CD4-positive, CD25-positive, alpha-beta regulatory T cell (primary cell): Measurements from ENCODE around the gene SCUBE1. TPM values are rescaled to one million over a fixed set of nuclear protein-coding genes. Genes with fewer than 3 reads are reported as not detected.
"Not testable (repeated sequence)": the region's sequence is repeated elsewhere in the genome, so short reads cannot be mapped to it uniquely, and the experiment has no call there.

Source experiments
- ATAC-seq, 2 donors: fragments of 150-1000 bp; cut with Tn5 transposase; one replicate each; pipeline ENCODE4 v1.10.0; 2021; ENCODE audit warnings: low read depth in 2 of 2, moderate number of reproducible peaks in 2 of 2, moderate library complexity in 1 of 2
- DNase-seq, 3 donors: peaks; one replicate each; pipeline versions ENCODE4 v3.0.0 to v3.0.0-alpha.2; 2012 to 2022; ENCODE audit warnings: mixed read lengths in 1 of 3
- H3K27ac ChIP-seq: one replicate; pipeline ENCODE4 v1.7.0; 2013; ENCODE audit warnings: mild to moderate bottlenecking, low read length; ENCODE audit not compliant: insufficient read depth, poor library complexity, severe bottlenecking
- H3K27me3 ChIP-seq: one replicate; pipeline ENCODE4 v1.7.0; 2013; ENCODE audit warnings: low read length; ENCODE audit not compliant: control insufficient read depth, insufficient read depth
- H3K36me3 ChIP-seq: one replicate; pipeline ENCODE4 v1.7.0; 2013; ENCODE audit warnings: mild to moderate bottlenecking, low read length, moderate library complexity; ENCODE audit not compliant: control insufficient read depth, insufficient read depth
- H3K4me1 ChIP-seq: 2 replicates; pipeline ENCODE4 v1.7.0; 2013; ENCODE audit warnings: mild to moderate bottlenecking, low read length; ENCODE audit not compliant: insufficient read depth, control insufficient read depth, poor library complexity, severe bottlenecking
- H3K4me3 ChIP-seq: one replicate; pipeline ENCODE4 v1.7.0; 2013; ENCODE audit warnings: low read depth, mild to moderate bottlenecking, low read length, moderate library complexity
- H3K9me3 ChIP-seq, 2 experiments: 1 replicate in 1 of 2; 2 replicates in 1 of 2; pipeline ENCODE4 v1.7.0; 2013; ENCODE audit warnings: low read length in 2 of 2, mild to moderate bottlenecking in 1 of 2, moderate library complexity in 1 of 2; ENCODE audit not compliant: control insufficient read depth in 2 of 2
- H3K27ac Mint-ChIP-seq, 3 donors: one replicate each; pipeline ENCODE4 v1.8.0; 2020 to 2022; ENCODE audit warnings: mild to moderate bottlenecking in 3 of 3, mixed read lengths in 3 of 3, moderate library complexity in 2 of 3
- H3K27me3 Mint-ChIP-seq: one replicate; pipeline ENCODE4 v1.8.0; 2022; ENCODE audit warnings: mild to moderate bottlenecking, mixed read lengths
- H3K36me3 Mint-ChIP-seq: one replicate; pipeline ENCODE4 v1.8.0; 2020; ENCODE audit warnings: mixed read lengths
- H3K4me1 Mint-ChIP-seq, 4 donors: one replicate each; pipeline ENCODE4 v1.8.0; 2020 to 2022; ENCODE audit warnings: mixed read lengths in 4 of 4, mild to moderate bottlenecking in 1 of 4
- H3K4me3 Mint-ChIP-seq, 4 donors: one replicate each; pipeline ENCODE4 v1.8.0; 2020 to 2022; ENCODE audit warnings: mild to moderate bottlenecking in 4 of 4, mixed read lengths in 4 of 4, moderate library complexity in 3 of 4
- H3K9me3 Mint-ChIP-seq, 7 donors: one replicate each; pipeline ENCODE4 v1.8.0; 2020 to 2022; ENCODE audit warnings: mixed read lengths in 7 of 7, mild to moderate bottlenecking in 3 of 7, moderate library complexity in 2 of 7
- polyA plus RNA-seq, 4 donors: library from polyadenylated mRNA; unstranded; fragments of 300-500 nt; fragmentation: Illumina TruSeq; gene quantifications; one replicate each; pipeline ENCODE4 v1.2.3, GENCODE V29; 2021
- total RNA-seq: library from RNA; stranded (reverse); gene quantifications from one replicate; pipeline ENCODE4 v1.2.3, GENCODE V29; 2022

SCUBE1 gene
- total and polyA plus RNA-seq, 5 donors from 2014 or later = 0.74 TPM; not detected in 4

DNA sequence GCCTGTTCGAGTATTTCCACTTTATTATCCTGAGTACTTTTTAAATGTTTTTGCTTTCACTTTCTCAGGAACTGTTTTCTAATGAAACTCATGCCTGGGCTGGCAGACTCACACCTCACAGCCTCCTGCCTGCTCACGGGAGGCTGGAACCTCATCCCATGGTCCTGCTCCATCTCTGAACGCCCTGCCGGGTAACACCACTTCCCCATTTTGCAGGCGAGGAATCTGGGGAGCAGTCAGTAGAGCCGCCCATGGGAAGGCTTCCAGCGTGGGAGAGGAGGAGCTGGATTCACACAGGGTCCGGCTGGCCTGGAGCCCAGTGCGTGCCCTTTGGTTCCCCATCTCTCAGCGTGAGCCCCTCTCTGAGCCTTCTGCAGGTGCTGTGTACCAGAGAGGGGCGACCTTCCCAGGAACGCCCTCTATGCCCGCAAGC is 53.6 kb downstream of the SCUBE1 start:
- Histone ChIP-seq H3K36me3 (no peaks in the 10 kb centered on the region), H3K4me1 (no peaks in the 10 kb centered on the region), H3K27ac (no peak overlapping the region), H3K4me3 (no peak overlapping the region), H3K27me3 (no peaks in the 10 kb centered on the region), H3K9me3 (no peaks in the 10 kb centered on the region)
- H3K36me3 Mint-ChIP-seq = no peaks in the 10 kb centered on the region
- no peak overlapping the region for H3K4me3 Mint-ChIP-seq
- DNase-seq (no peak), ATAC-seq (no peak)
- peaks cover 0 to 4% (median under 1%) of the 10 kb centered on the region in 4 donors for H3K4me1 Mint-ChIP-seq
- no peaks in the 10 kb centered on the region for H3K9me3 Mint-ChIP-seq
- H3K27ac Mint-ChIP-seq = no peak overlapping the region
- no peaks in the 10 kb centered on the region for H3K27me3 Mint-ChIP-seq

GRCh38 chr22:43288807-43289420 is 54.3 kb downstream of the SCUBE1 start:
- Mint-ChIP-seq H3K27ac (no peak overlapping the region), H3K27me3 (no peaks in the 10 kb centered on the region), H3K36me3 (no peaks in the 10 kb centered on the region), H3K9me3 (no peaks in the 10 kb centered on the region), H3K4me3 (no peak overlapping the region), H3K4me1 (peaks cover 0 to 4% (median under 1%) of the 10 kb centered on the region in 4 donors)
- DNase-seq (no peak), ATAC-seq (no peak)
- H3K9me3 ChIP-seq = no peaks in the 10 kb centered on the region
- H3K4me3 ChIP-seq = no peak overlapping the region
- no peak overlapping the region for H3K27ac ChIP-seq
- no peaks in the 10 kb centered on the region for H3K4me1 ChIP-seq
- no peaks in the 10 kb centered on the region for H3K36me3 ChIP-seq
- H3K27me3 ChIP-seq = no peaks in the 10 kb centered on the region

- Mint-ChIP-seq H3K27ac (no peak overlapping the region), H3K9me3 (no peaks in the 10 kb centered on the region), H3K4me1 (peaks cover 0 to 4% (median under 1%) of the 10 kb centered on the region in 4 donors), H3K4me3 (no peak overlapping the region), H3K27me3 (no peaks in the 10 kb centered on the region), H3K36me3 (no peaks in the 10 kb centered on the region)
- Histone ChIP-seq H3K36me3 (no peaks in the 10 kb centered on the region), H3K27ac (no peak overlapping the region), H3K4me3 (no peak overlapping the region), H3K9me3 (no peaks in the 10 kb centered on the region), H3K4me1 (no peaks in the 10 kb centered on the region), H3K27me3 (no peaks in the 10 kb centered on the region)
- DNase-seq (no peak), ATAC-seq (no peak)
These were observed 54.8 kb downstream of the SCUBE1 start for GRCh38 chr22:43288378-43288777.

DNA sequence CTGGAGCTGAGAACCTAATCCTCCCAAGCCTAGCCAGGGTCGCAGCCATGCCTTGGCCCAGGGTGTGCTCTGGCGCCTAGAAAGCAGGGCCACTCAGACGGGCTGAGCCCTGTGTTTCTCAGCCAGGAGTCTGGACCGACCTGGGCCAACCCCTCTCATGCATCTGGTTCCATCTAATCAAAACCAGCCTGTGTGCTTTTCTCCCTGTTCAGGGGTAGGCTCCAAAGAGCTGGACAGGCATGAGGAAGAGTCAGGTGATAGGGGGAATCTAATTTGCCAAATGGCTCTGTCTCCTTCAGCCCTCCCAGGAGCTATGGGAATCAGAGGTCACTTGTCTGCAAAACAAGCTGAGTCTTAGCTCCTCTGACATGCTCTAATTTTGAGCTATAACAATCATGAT is 55.7 kb downstream of the SCUBE1 start:
- no peak overlapping the region for H3K4me3 Mint-ChIP-seq
- H3K36me3 Mint-ChIP-seq = no peaks in the 10 kb centered on the region
- H3K27me3 Mint-ChIP-seq = no peaks in the 10 kb centered on the region

DNA sequence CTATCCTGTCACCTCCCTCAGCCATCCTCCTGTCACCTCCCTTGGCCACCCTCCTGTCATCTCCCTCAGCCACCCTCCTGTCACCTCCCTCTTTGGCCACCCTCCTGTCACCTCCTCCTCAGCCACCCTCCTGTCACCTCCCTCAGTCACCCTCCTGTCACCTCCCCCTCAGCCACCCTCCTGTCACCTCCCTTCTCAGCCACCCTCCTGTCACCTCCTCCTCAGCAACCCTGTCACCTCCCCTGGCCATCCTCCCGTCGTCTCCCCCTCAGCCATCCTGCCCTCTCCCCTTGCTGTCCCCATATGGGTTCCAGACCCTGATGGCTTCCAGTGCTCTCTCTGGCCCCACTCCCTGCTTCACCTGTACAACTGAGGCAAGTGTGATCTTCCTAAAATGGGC is 61.8 kb downstream of the SCUBE1 start:
- no peaks in the 10 kb centered on the region for H3K4me1 Mint-ChIP-seq
- no peak overlapping the region for H3K27ac ChIP-seq
- no peak overlapping the region for H3K27ac Mint-ChIP-seq
- H3K4me3 Mint-ChIP-seq = no peak overlapping the region
- no peak for DNase-seq
- H3K36me3 ChIP-seq = no peaks in the 10 kb centered on the region
- no peaks in the 10 kb centered on the region for H3K4me1 ChIP-seq
- H3K9me3 ChIP-seq = no peaks in the 10 kb centered on the region
- no peak overlapping the region for H3K4me3 ChIP-seq
- no peaks in the 10 kb centered on the region for H3K36me3 Mint-ChIP-seq
- no peaks in the 10 kb centered on the region for H3K27me3 ChIP-seq
- no peak for ATAC-seq
- H3K27me3 Mint-ChIP-seq = no peaks in the 10 kb centered on the region
- H3K9me3 Mint-ChIP-seq = no peaks in the 10 kb centered on the region

More for the DNA sequence above, 55.7 kb downstream of the SCUBE1 start:
- Histone ChIP-seq H3K27ac (no peak overlapping the region), H3K36me3 (no peaks in the 10 kb centered on the region), H3K4me3 (no peak overlapping the region), H3K4me1 (no peaks in the 10 kb centered on the region), H3K9me3 (no peaks in the 10 kb centered on the region), H3K27me3 (no peaks in the 10 kb centered on the region)
- no peak for DNase-seq
- peaks cover 0 to 4% (median under 1%) of the 10 kb centered on the region in 4 donors for H3K4me1 Mint-ChIP-seq
- no peaks in the 10 kb centered on the region for H3K9me3 Mint-ChIP-seq
- ATAC-seq = no peak
- no peak overlapping the region for H3K27ac Mint-ChIP-seq

GRCh38 chr22:43280523-43280886 is 62.7 kb downstream of the SCUBE1 start:
- not testable (repeated sequence) for ATAC-seq, H3K27me3 ChIP-seq, H3K4me3 Mint-ChIP-seq, H3K9me3 ChIP-seq, H3K36me3 ChIP-seq, H3K36me3 Mint-ChIP-seq, DNase-seq, H3K27me3 Mint-ChIP-seq, H3K4me1 Mint-ChIP-seq, H3K4me1 ChIP-seq, H3K9me3 Mint-ChIP-seq, H3K27ac ChIP-seq, H3K4me3 ChIP-seq, H3K27ac Mint-ChIP-seq

DNA sequence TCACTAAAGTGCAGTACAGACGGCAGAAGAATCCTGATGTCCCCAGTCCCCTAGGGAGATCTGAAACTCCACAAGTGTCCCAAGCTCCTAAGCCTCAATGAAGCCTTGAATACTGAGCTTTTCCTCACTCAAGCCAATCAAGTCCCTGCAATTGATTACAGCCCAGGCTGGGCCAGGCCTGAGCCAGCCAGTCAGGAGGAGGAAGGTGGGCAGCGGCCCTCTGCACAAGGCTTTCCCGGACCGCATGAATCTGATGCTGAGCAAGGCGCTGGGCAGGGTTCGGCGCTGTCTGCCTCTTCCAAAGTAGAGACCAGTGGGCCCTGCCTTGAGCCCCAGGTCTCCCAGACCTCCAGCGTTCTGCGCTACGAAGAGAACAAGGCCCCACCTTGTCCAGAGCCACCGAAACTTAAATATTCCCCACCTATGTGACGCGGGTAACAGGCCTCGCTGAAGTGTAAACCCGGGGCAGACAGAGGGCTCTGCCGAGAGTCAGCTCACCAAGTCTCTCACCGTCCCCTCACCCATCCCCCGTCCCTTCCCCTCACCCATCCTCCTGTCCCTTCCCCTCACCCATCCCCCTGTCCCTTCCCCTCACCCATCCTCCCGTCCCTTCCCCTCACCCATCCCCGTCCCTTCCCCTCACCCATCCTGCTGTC is 63.2 kb downstream of the SCUBE1 start:
- Mint-ChIP-seq H3K27ac (no peak overlapping the region), H3K27me3 (no peaks in the 10 kb centered on the region), H3K36me3 (no peaks in the 10 kb centered on the region), H3K9me3 (no peaks in the 10 kb centered on the region), H3K4me1 (no peaks in the 10 kb centered on the region), H3K4me3 (no peak overlapping the region)
- Histone ChIP-seq H3K4me1 (no peaks in the 10 kb centered on the region), H3K27me3 (no peaks in the 10 kb centered on the region), H3K36me3 (no peaks in the 10 kb centered on the region), H3K4me3 (no peak overlapping the region), H3K27ac (no peak overlapping the region), H3K9me3 (no peaks in the 10 kb centered on the region)
- DNase-seq (no peak), ATAC-seq (no peak)

DNA sequence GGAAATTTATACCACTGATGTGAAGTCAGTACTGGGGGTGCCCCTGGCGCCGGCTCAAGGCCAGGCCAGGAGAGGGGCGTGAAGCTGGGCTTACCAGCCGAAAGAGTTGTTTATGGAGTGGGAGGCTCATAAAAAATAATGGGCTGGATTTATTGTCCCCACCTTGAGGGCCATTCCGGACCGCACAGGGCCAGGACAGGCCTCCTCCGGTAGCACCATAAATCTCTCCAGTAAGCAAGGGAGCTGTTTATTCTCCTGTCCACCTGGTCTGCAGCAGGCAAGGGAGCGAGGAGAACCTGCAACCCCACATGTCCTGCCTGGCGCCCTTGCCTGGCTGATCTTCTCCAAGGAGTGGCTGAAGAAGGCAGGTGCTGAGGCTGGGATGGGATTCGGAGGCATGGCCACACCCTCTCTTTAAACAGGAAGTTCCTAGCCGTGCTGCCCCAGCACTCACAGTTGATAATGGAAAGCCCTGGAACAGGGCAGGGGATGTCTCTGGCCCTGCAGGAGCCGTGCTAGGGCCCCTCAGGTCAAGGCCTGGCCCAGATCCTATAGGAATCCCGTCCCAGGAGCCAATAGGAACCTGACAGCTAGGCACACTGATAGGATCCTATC is 65.1 kb downstream of the SCUBE1 start:
- ATAC-seq (no peak), DNase-seq (no peak)
- no peak overlapping the region for H3K27ac Mint-ChIP-seq
- no peaks in the 10 kb centered on the region for H3K27me3 Mint-ChIP-seq
- H3K4me1 ChIP-seq = no peaks in the 10 kb centered on the region
- no peaks in the 10 kb centered on the region for H3K9me3 ChIP-seq
- no peaks in the 10 kb centered on the region for H3K36me3 Mint-ChIP-seq
- no peaks in the 10 kb centered on the region for H3K36me3 ChIP-seq
- no peaks in the 10 kb centered on the region for H3K9me3 Mint-ChIP-seq
- H3K4me1 Mint-ChIP-seq = peaks cover 0 to 3% (median 0%) of the 10 kb centered on the region in 4 donors
- no peak overlapping the region for H3K4me3 ChIP-seq
- no peak overlapping the region for H3K27ac ChIP-seq
- H3K4me3 Mint-ChIP-seq = no peak overlapping the region
- H3K27me3 ChIP-seq = no peaks in the 10 kb centered on the region
